ENCODE data around the gene SKI. TPM values are rescaled to one million over a fixed set of nuclear protein-coding genes. Genes with fewer than 3 reads are reported as not detected.

The SKI gene
- total RNA-seq, 2 donors from 2014 or later = 135 to 138 TPM

DNA sequence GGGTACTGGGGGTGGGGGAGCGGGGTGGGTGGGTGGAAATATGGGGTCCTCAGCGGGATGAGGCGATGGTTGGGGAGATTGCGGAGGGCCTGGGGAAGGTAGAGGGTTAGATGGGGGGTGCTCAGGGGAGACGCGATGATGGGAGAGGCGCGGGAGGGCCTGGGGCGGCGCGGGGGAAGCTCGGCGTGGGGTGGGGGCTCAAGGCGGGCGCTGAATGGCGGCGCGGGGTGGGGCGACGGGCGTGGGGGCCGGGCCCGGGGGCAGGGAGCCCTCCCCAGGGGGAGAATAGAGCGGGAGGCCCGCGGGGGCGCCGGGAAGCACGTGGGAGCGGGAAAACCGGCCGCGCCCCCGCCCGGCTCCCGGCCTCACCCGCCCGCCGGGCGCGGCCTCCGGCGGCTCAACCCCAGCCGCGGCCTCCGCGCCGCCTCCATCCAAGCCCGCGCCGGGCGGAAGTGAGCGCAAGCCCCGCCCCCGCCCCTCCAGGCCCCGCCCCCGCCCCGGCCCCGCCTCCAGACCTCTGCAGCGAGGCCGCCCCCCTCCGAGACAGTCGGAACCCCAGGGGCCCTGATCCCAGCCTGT, 33.7 kb upstream of the SKI start, which contains the start of gene FAAP20:
FAAP20 (minus strand) TSS at position 454 of the 579 bp plus-strand sequence; CDS start at position 431, 23 bp downstream.
- Histone ChIP-seq H3K27me3 (replicated peaks; ENCODE audit: insufficient read depth) (no peaks in the 10 kb centered on the region), H3K4me1 (ENCODE audit: control insufficient read depth in 1 of 2, low read depth in 2 of 2) (peaks cover 45 to 55% of the 10 kb centered on the region in 2 donors), H3K27ac (peak within 1 kb of the TSS; percentile 92 to 98), H3K9me3 (no peaks in the 10 kb centered on the region), H3K36me3 (no peaks in the 10 kb centered on the region), H3K4me3 (peak within 1 kb of the TSS; percentile 83)
- DNase-seq (ENCODE audit: low spot score) = no peak
- ATAC-seq (ENCODE audit: insufficient number of reproducible peaks, low FRiP score, low read depth) = peak; percentile 25
- TF ChIP-seq, protein P1, sequence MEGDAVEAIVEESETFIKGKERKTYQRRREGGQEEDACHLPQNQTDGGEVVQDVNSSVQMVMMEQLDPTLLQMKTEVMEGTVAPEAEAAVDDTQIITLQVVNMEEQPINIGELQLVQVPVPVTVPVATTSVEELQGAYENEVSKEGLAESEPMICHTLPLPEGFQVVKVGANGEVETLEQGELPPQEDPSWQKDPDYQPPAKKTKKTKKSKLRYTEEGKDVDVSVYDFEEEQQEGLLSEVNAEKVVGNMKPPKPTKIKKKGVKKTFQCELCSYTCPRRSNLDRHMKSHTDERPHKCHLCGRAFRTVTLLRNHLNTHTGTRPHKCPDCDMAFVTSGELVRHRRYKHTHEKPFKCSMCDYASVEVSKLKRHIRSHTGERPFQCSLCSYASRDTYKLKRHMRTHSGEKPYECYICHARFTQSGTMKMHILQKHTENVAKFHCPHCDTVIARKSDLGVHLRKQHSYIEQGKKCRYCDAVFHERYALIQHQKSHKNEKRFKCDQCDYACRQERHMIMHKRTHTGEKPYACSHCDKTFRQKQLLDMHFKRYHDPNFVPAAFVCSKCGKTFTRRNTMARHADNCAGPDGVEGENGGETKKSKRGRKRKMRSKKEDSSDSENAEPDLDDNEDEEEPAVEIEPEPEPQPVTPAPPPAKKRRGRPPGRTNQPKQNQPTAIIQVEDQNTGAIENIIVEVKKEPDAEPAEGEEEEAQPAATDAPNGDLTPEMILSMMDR (IDR thresholded peaks at IDR 0.05) = no peak

DNA sequence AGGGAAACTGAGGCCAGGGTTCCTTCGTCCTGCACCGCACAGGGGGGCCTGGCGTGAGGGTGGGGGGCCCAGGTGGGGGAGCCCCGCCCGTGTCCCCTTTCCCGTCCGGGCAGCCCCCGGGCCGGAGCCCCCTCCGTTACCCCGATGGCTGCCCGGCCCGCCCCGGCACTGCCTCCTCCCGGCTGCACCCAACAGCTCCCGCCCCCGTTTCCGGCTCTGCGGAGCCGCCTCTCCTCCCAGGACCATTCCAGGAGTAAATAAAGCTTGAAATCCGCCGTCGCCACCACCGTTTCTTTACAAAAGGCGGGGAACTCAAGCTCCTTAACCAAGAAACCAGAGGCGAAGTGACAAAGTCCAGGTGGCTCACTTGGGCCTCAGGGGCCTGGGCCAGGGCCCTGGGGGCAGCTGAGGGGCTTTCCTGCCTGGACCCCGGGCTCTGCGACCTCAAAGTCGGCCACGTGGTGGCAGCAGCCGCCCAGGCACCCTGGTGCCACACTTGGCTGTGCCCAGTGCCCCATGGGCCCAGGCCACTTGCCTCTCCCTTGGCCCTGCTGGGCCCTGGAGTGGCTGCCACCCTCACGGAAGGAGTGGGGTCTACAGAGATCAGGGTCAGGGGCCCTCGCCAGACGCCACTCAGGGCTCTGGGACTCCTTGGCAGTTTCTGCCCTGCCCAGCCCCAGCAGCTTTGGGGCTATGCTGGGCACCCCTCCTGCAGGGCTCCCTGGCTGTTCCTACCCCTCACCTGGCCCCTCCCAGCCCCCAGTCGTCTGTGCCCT, 33.0 kb upstream of the SKI start:
- TF ChIP-seq, protein P1 (IDR thresholded peaks at IDR 0.05) = peak; percentile 91
- H3K4me1 ChIP-seq (ENCODE audit: control insufficient read depth in 1 of 2, low read depth in 2 of 2) = peaks cover 49 to 62% of the 10 kb centered on the region in 2 donors
- H3K27ac ChIP-seq = peak overlapping the region; percentile 92 to 97
- no peaks in the 10 kb centered on the region for H3K9me3 ChIP-seq
- no peaks in the 10 kb centered on the region for H3K27me3 ChIP-seq (replicated peaks; ENCODE audit: insufficient read depth)
- H3K4me3 ChIP-seq = peak overlapping the region; percentile 83
- peak; percentile 62 for DNase-seq (ENCODE audit: low spot score)
- peak; percentile 57 for ATAC-seq (ENCODE audit: insufficient number of reproducible peaks, low FRiP score, low read depth)
- no peaks in the 10 kb centered on the region for H3K36me3 ChIP-seq

DNA sequence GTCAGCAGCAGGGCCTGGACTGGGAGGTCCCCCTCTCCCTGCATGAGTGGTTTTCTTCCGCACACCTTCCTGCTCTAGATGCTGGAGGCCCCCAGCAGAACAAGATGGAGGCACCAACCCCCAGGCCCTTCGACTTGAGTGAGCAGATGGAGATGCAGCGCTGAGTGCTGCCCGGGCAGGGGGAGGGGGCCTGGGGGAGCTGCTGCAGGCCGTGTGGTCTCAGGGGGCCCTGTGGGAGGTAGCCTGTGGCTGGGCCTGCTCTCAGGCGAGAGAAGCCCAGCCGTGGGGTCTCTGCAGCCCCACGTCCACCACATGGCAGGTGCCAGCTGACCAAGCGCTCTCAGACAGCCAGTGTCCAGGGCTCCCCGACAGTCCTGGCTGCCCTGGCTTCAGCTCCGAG, 32.3 kb upstream of the SKI start:
- Histone ChIP-seq H3K4me1 (ENCODE audit: control insufficient read depth in 1 of 2, low read depth in 2 of 2) (peaks cover 43 to 62% of the 10 kb centered on the region in 2 donors), H3K4me3 (no peak overlapping the region), H3K36me3 (no peaks in the 10 kb centered on the region), H3K27ac (peak overlapping the region; percentile 92 to 97), H3K27me3 (replicated peaks; ENCODE audit: insufficient read depth) (no peaks in the 10 kb centered on the region), H3K9me3 (no peaks in the 10 kb centered on the region)
- TF ChIP-seq, protein P1 (IDR thresholded peaks at IDR 0.05) = no peak
- ATAC-seq (ENCODE audit: insufficient number of reproducible peaks, low FRiP score, low read depth) (no peak), DNase-seq (ENCODE audit: low spot score) (no peak)

DNA sequence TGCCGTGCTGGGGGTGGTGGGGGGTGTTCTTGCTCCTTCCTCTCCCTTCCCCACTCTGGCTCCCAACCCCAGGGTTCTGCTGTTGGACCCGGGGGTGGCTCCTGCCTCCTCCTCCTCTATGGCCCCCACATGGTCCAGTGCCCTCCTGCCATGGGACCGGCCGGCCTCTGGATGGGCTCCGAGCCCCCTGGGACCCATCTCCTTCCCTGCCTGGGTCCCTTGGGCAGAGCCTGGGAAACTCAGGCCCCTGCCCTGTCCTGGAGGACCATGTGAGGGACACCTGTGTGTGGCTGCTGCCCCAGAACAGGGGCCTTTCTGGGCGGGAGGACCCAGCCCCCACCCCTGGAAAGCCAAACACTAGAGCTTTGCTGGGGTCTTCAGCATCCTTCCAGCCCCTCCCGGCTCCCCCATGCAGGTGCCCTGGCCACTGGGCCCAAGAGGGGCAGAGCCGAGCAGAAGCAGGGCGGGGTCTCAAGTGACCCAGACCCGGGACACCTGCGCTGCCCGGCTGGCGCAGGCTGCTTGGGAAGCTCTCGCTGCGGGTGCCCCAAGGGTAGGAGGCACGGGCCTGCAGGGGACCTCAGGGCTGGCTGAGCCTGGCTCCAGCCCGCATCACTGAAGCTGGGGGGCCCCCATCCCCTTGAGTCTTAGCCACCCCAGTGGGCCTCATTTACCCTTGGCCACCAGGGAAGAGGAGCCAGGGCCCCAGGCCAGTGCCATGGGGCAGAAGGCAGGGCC, 31.0 kb upstream of the SKI start:
- Histone ChIP-seq H3K27ac (peak overlapping the region; percentile 27 to 73), H3K9me3 (no peaks in the 10 kb centered on the region), H3K4me1 (ENCODE audit: control insufficient read depth in 1 of 2, low read depth in 2 of 2) (peaks cover 31 to 52% of the 10 kb centered on the region in 2 donors), H3K36me3 (no peaks in the 10 kb centered on the region), H3K4me3 (no peak overlapping the region), H3K27me3 (replicated peaks; ENCODE audit: insufficient read depth) (no peaks in the 10 kb centered on the region)
- TF ChIP-seq, protein P1 (IDR thresholded peaks at IDR 0.05) = no peak
- ATAC-seq (ENCODE audit: insufficient number of reproducible peaks, low FRiP score, low read depth) (no peak), DNase-seq (ENCODE audit: low spot score) (no peak)

DNA sequence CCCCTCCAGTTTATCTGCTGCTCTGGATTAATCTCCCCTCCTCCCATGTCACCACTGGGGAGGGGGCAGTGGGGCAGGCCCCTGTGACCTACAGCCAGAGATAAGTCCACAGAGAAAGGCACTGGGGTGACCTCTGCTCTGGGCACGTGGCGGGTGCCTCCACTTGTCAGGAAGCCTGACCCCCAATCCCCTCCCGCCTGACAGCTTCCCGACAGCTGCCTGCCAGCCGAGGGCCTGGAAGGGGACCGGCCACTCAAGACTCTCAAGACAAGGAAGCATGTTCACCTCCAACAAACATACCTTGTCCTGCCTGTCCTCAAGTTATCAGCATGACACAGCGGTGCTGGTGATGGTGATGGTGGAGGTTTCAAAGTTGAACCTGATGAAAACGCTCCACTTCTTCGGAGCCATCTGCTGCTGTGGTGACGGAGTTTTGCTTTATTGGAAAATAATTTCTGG, 30.4 kb upstream of the SKI start:
- no peak for DNase-seq (ENCODE audit: low spot score)
- TF ChIP-seq, protein P1 (IDR thresholded peaks at IDR 0.05) = no peak
- Histone ChIP-seq H3K36me3 (no peaks in the 10 kb centered on the region), H3K27ac (peak overlapping the region; percentile 73 to 88), H3K9me3 (no peaks in the 10 kb centered on the region), H3K4me3 (no peak overlapping the region), H3K4me1 (ENCODE audit: control insufficient read depth in 1 of 2, low read depth in 2 of 2) (peaks cover 25 to 46% of the 10 kb centered on the region in 2 donors), H3K27me3 (replicated peaks; ENCODE audit: insufficient read depth) (no peaks in the 10 kb centered on the region)
- ATAC-seq (ENCODE audit: insufficient number of reproducible peaks, low FRiP score, low read depth) = no peak

Measured in thoracic aorta (tissue), 2 donors.